NOMO-1 (cell line): ENCODE results near the gene HOXC6.
A peak's percentile ranks its signal among the peaks of the same experiment; 100 is the strongest.

ENCODE experiments used
- DNase-seq, 2 experiments: peaks; one replicate each; lab custom pipeline; 2025; ENCODE audit not compliant: unreplicated experiment in 2 of 2; lab: John Stamatoyannopoulos, UW

HOXC6 gene

GRCh38 chr12:54012631-54013409 is 15.4 kb upstream of the HOXC6 start:
- DNase-seq = no peak

- DNase-seq = no peak
Observed at GRCh38 chr12:54014377-54015017, 13.7 kb upstream of the HOXC6 start.

GRCh38 chr12:54015018-54015931 is 13.0 kb upstream of the HOXC6 start:
- DNase-seq = no peak

GRCh38 chr12:54016051-54016450 is 12.2 kb upstream of the HOXC6 start:
- no peak for DNase-seq

- no peak for DNase-seq
Observed at GRCh38 chr12:54016478-54016964, 11.7 kb upstream of the HOXC6 start.

GRCh38 chr12:54017027-54017788 is 11.0 kb upstream of the HOXC6 start:
- DNase-seq = peak in 1 of 2 experiments; percentile 68

GRCh38 chr12:54017878-54018467 is 10.3 kb upstream of the HOXC6 start:
- peak; percentile 78 to 91 for DNase-seq

- no peak for DNase-seq
Observed at GRCh38 chr12:54018468-54018984, 9.7 kb upstream of the HOXC6 start.

GRCh38 chr12:54019091-54019811 is 9.0 kb upstream of the HOXC6 start:
- no peak for DNase-seq

GRCh38 chr12:54019924-54020590 is 8.2 kb upstream of the HOXC6 start:
- no peak for DNase-seq

GRCh38 chr12:54020591-54021405 is 7.4 kb upstream of the HOXC6 start:
- DNase-seq = no peak

- DNase-seq = no peak
Observed at GRCh38 chr12:54021432-54022013, 6.7 kb upstream of the HOXC6 start.

- peak in 1 of 2 experiments; percentile 28 for DNase-seq
Observed at GRCh38 chr12:54022960-54023884, 5.0 kb upstream of the HOXC6 start.

GRCh38 chr12:54024127-54024526 is 4.1 kb upstream of the HOXC6 start:
- DNase-seq = no peak

- no peak for DNase-seq
Observed at GRCh38 chr12:54024581-54025305, 3.5 kb upstream of the HOXC6 start.
